ENCODE results near the gene ZNF549. TPM values are rescaled to one million over a fixed set of nuclear protein-coding genes. Genes with fewer than 3 reads are reported as not detected.
A peak's percentile ranks its signal among the peaks of the same experiment; 100 is the strongest.

The ZNF549 gene
- total and polyA plus RNA-seq, 11 donors = 2.5 to 5.2 (median 3.7) TPM

GRCh38 chr19:57583104-57583520 lies 56.0 kb downstream of the ZNF549 start:
- intact Hi-C loops (cut with DNase I) = loop anchor here in 1 of 10 donors (10.0 kb wide), 1 partner anchor 422 kb away; the partner anchor contains the start of gene ZNF606
- peaks cover 0 to 50% (median 20%) of the 10 kb centered on the region in 12 donors for H3K9me3 ChIP-seq
- H3K27me3 ChIP-seq = no peaks in the 10 kb centered on the region
- no peak for ATAC-seq
- peak overlapping the region in 11 of 12 donors; percentile 54 to 90 (median 81) for H3K4me3 ChIP-seq
- peak overlapping the region in 8 of 12 donors; percentile 64 to 84 (median 70) for H3K27ac ChIP-seq
- peaks cover 0 to 27% (median 0%) of the 10 kb centered on the region in 9 donors for H3K36me3 ChIP-seq
- TF ChIP-seq POLR2A (IDR thresholded peaks at IDR 0.05) (no peak), CTCF (IDR thresholded peaks at IDR 0.05) (no peak)
- peaks cover 0 to 32% (median 20%) of the 10 kb centered on the region in 12 donors for H3K4me1 ChIP-seq
- 36 to 50% (median 38%) methylated on average over 16 to 21 of the region's 21 CpGs for WGBS, 4 donors
- no peak for DNase-seq

GRCh38 chr19:57583521-57584416 lies 56.6 kb downstream of the ZNF549 start, which contains the start of gene ZIK1:
Gene ZIK1, plus strand, starts transcription at chr19:57584145. Its CDS starts 212 bp downstream, at chr19:57584357.
- Histone ChIP-seq H3K9me3 (peaks cover 0 to 56% (median 26%) of the 10 kb centered on the region in 12 donors), H3K36me3 (peaks cover 0 to 34% (median 3%) of the 10 kb centered on the region in 9 donors), H3K4me1 (peaks cover 0 to 29% (median 18%) of the 10 kb centered on the region in 12 donors), H3K4me3 (peak within 1 kb of the TSS; percentile 32 to 90 (median 80)), H3K27ac (peak within 1 kb of the TSS in 11 of 12 donors; percentile 41 to 84 (median 70)), H3K27me3 (no peaks in the 10 kb centered on the region)
- TF ChIP-seq POLR2A (IDR thresholded peaks at IDR 0.05) (peak in 1 of 2 donors; percentile 56), CTCF (IDR thresholded peaks at IDR 0.05) (peak in 4 of 12 donors; percentile 23 to 44 (median 36))
- peak; percentile 93 to 96 (median 95) for DNase-seq
- intact Hi-C loops (cut with DNase I) = loop anchor here in 3 of 10 donors (2.0 to 10.0 kb wide), 2 partner anchors 15 to 421 kb away; partner anchors contain the start of genes ZNF530 (in 2 of the 3) and ZNF606 (in 1 of the 3)
- 0 to 2% (median 1%) methylated on average over 17 to 76 of the region's 76 CpGs for WGBS, 4 donors
- peak; percentile 94 to 97 (median 96) for ATAC-seq

GRCh38 chr19:57587529-57587928 lies 60.4 kb downstream of the ZNF549 start:
- H3K4me3 ChIP-seq = no peak overlapping the region
- peaks cover 0 to 90% (median 63%) of the 10 kb centered on the region in 12 donors for H3K9me3 ChIP-seq
- TF ChIP-seq POLR2A (IDR thresholded peaks at IDR 0.05) = no peak
- no peak for TF ChIP-seq CTCF (IDR thresholded peaks at IDR 0.05)
- H3K27me3 ChIP-seq = no peaks in the 10 kb centered on the region
- no peak overlapping the region for H3K27ac ChIP-seq
- intact Hi-C loops (cut with DNase I) = loop anchor here in 1 of 10 donors (10.0 kb wide), 1 partner anchor 417 kb away; the partner anchor contains the start of gene ZNF606
- DNase-seq = no peak
- peaks cover 4 to 68% (median 29%) of the 10 kb centered on the region in 9 donors for H3K36me3 ChIP-seq
- H3K4me1 ChIP-seq = peaks cover 0 to 20% (median 15%) of the 10 kb centered on the region in 12 donors
- WGBS, 4 donors = 94 to 100% (median 99%) methylated on average over 1 of the region's 1 CpG
- no peak for ATAC-seq

Measured in heart left ventricle (tissue), 16 donors.